Stimulated activated CD8-positive, alpha-beta memory T cell treated with anti-CD3 and anti-CD28 coated beads, Interleukin-7, amount 100 ng/mL, for 48 hours (primary cell): Measurements from ENCODE around the gene DOCK1.

Experiments
- DNase-seq, 2 donors: peaks; one replicate each; pipeline ENCODE4 v3.0.0-alpha.2; 2020; ENCODE audit warnings: low read depth in 1 of 2; ENCODE audit errors: extremely low read depth in 1 of 2

DOCK1 gene

GRCh38 chr10:127157506-127158200 is 252.4 kb downstream of the DOCK1 start:
- DNase-seq, result no peak

DNA sequence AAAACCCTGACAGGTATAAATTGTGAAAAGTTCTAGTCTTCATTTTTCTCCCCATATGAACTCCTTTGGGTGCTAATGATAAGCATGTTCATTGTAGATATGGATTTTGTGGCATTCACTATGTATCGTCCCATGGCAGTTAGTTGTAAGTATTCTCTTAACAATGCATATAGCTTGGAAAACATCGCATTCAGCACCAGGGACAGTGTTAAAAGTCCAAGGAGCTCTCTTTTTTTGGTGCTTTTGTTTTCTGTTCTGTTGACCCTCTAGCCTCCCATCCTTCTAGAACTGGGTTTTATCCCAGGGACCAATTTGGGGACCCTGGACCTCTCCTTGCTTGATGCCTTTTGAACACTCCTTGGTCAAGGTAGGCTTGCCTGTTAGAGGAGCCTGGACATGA is 253.4 kb downstream of the DOCK1 start:
- no peak for DNase-seq

- no peak for DNase-seq
These were observed 254.5 kb downstream of the DOCK1 start for GRCh38 chr10:127159648-127160245.

DNA sequence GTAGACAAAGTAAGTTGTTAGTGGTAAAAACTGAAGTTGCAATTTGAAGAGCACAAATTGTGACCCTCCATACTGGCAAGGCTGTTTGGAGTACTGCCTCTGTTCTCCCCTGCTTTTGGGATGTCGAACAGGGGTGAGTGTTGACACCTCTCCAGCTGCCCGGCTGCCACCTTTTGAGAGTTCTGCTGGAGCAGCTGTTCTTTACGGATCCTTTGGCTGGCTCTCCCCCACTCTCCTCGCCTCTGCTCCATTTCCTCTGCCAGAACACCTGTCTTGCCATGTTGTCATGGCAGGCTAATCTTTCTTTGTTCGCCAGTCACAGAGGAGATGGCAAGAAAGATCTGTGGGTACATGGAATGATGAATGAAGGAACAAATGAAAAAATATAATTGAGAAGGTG is 256.3 kb downstream of the DOCK1 start:
- DNase-seq, result no peak

- no peak for DNase-seq
These were observed 257.6 kb downstream of the DOCK1 start for GRCh38 chr10:127162841-127163240.

DNA sequence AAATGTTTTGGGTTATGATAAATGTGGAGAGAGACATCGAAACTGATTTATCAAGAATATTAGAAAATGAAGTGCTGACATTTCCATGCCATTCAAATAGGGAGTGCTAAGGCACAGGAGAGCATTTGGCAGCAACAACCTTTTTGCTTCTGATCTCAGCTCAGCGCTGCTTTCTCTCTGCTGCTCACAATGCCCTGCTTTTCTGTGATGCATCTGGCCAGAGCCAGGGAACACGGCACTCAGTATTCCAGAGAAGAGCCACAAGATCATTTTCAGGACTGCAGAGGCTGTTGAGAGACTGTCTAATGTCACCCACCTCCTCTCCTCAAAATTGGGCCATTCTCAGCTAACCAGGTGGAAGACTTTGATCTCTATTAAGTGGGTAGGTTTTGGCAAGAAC is 263.0 kb downstream of the DOCK1 start:
- no peak for DNase-seq

GRCh38 chr10:127174866-127175265 is 269.6 kb downstream of the DOCK1 start:
- DNase-seq, result no peak

- DNase-seq, result no peak
These were observed 270.3 kb downstream of the DOCK1 start for GRCh38 chr10:127175357-127176110.

- DNase-seq, result no peak
These were observed 271.4 kb downstream of the DOCK1 start for GRCh38 chr10:127176649-127177048.

DNA sequence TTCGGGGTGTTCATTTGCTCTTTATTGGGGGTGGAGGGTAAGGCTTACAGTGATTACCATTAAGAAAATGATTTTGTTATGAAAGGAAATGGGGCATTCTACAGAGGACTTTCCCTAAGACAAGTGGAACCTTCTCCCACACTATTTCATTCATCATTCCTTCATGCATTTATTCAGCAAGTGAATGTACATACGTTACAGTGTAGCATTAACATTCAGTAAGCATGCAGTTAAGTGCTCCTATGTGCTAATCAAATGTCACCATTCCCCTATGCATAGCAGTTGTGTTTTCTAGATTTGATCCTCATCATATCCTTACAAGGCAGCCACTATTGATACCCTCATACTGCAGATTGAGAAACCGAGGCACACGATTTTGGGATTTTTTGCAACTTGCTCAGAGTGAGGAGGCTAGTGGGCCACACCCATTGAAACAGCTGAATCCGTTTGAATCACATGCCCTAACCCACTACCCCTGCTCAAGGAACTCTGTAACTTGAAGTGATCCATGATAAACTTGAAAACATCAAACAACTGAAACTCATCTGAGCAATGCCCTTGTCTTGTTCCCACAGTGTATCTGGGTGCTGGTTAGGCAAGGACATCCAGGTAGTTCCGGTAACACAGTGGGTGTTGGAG is 274.5 kb downstream of the DOCK1 start:
- DNase-seq, result no peak

GRCh38 chr10:127182161-127182560 is 276.9 kb downstream of the DOCK1 start:
- DNase-seq, result no peak

GRCh38 chr10:127184582-127184981 is 279.4 kb downstream of the DOCK1 start:
- no peak for DNase-seq

GRCh38 chr10:127186813-127187212 is 281.6 kb downstream of the DOCK1 start:
- DNase-seq, result no peak

- no peak for DNase-seq
These were observed 284.0 kb downstream of the DOCK1 start for GRCh38 chr10:127189226-127189625.

- DNase-seq, result no peak
These were observed 285.2 kb downstream of the DOCK1 start for GRCh38 chr10:127190427-127190826.

DNA sequence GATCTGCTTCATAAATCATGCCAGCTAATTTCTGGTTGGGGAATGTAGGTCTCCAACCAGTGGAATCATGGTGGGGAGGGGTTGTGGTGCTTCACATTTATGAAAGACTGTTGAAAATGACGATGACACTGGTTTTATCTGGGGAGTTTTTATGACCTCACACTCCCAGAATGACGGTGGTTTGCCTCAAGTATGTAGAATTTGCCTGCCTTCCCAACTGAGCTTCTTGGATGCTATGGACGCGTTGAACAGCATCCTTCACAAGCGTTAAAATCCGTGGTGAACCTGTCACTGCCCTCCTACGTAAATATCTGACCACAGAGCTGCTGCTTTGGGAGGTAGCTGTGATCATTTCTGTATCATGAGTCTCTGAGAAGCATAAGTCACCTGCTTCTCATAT is 287.9 kb downstream of the DOCK1 start:
- no peak for DNase-seq

DNA sequence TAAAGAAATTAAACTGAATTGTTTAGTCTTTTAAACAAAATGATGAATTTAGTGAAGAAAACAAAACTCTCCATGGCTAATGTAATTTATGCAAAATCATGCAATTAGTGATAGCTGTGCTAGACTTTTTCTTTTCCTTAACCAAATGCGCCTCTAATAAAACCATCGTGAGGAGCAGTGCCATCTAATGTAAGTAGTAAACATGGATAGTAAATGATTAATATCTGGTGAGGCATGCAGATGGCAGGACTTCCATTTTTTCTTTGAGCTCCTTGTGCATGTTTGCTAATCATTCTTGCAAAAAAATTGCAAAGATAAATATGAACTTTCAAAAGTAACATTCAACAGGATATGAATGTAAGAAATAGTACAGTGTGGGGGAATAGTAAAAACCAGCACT is 288.9 kb downstream of the DOCK1 start:
- DNase-seq, result no peak

DNA sequence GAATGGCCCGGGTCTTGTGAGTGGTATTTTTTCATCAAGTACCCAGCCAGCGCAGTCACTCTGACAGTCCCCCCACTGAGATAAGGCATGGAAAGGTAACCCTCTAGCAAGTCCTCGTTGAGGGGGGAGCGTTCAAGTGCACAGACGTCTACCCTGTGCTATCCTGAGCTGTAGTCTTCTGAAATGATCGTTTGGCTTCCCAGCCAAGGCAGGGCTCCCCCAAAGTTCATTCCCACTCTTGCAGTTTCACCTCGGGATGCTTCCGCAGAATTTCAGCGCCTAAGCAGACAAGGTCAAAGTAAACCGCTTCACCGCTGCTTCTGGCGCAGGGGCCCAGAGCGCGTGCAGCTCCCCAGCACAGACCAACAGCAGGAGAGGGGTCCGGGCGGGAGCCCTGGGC is 289.4 kb downstream of the DOCK1 start:
- no peak for DNase-seq

- no peak for DNase-seq
These were observed 289.8 kb downstream of the DOCK1 start for GRCh38 chr10:127195041-127195506.

DNA sequence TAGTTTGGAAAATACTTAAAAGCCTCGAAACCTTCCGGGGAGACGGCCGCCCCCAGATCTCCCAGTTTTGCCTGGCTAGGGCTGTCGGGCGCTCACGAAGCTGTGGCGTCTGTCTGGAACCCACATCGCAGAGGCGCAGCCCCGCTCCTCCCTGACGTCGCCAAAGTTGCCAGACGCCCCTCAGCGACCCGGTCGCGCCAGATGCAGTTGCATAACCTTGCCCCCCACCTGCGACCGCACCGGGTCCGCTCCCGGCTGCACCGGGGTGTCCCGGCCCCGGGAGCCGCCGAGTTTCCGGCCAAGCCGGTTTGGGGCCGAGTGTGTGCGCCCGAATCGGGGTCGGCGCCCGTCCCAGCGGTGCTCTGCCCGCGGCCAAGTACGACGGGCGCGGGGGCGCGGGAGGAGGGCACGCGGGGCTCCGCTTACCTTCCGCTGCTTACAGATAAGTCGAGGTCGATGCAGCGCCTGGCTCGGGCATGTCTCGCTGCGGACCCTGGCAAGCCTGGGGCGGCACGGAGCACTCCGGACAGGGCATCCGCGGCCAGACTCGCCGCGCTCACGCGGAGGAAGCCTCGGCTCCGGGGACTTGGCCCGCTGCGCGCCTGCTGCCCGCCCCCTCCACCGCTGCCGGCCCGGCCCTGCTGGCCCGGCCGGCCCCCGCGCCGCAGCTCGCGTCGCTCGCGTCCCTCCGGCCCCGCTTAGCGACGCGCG is 290.5 kb downstream of the DOCK1 start:
- no peak for DNase-seq
